HG02798 (cell line): ENCODE results near the gene ME1.
A peak's percentile ranks its signal among the peaks of the same experiment; 100 is the strongest.

ENCODE experiments used
- ATAC-seq: cut with Tn5 transposase; IDR thresholded peaks from one replicate; pipeline ENCODE4 v1.9.1; 2021; ENCODE audit warnings: mild to moderate bottlenecking; ENCODE audit not compliant: unreplicated experiment, poor library complexity

The ME1 gene

DNA sequence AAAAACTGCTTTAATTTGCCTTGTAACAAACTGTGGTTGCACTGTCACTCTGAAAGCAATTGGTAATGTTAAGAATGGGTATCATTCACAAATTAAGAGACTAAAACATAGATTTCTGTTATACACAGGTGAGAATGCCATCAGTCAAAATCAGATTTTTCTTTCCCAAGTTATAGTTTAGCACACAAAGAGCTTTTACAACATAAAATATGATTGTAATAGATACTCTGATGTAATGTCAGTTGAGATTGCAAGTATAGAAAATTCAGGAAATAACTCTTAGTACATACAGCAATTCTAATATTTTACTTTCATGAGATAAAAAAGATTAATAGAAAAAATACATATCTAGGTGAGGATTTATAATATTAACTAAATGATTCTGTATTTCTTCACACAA, 2.3 kb upstream of the ME1 start:
- no peak for ATAC-seq

GRCh38 chr6:83432636-83433035, 1.8 kb upstream of the ME1 start:
- ATAC-seq, result no peak

- ATAC-seq, result no peak
These were observed 799 bp upstream of the ME1 start for GRCh38 chr6:83431545-83432155.

DNA sequence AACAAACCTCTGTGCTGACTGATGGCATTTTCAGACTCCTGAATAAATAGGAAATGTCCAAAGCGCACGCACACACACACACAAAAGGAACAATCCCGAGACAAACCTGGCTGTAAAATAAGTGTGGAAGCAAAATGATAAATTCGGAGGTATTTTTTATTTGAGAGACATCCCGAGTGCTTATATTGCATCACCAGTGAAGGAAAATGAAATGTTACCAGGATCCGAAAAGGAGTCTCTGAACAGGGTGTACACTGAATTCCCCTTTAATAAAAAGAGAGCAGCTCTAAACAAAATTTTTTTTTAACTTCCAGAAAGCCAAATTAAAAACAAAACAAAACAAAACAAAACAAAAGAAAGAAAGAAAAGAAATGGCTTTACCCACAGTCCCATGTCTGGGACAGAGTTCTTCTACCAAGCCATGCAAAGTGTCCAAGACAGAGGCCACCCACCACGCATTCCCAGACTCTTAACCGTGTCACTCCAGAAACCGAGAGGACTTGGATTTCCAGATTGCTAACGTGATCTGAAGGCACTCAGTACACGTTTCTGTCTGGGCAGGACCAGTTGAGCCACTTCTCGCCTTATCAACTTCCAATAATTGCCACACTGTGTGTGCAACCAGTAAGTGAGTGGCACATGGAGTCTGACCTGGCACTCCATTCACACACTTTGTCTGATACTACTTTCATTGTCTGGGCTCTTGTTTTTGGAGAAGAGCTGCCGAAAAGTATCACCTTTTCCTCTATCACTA, 817 bp downstream of the ME1 start:
- ATAC-seq, result peak; percentile 3

DNA sequence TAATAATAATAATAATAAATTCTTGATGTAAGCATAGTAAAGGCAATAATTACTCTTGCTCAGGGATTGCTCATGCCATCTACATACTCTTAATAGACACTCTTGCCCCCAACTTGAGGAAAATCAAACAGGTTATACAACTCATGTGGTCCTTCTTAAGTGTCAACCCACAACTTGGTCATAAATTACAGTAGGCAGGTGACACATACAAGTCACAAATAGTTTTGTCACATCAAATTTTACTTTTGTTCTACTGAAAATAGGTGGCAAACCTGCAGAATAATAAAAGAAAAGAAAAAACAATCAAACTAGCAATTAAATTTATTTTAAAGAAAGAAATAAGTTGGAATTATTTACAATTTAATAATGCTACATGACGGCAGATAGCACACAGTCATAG, 1.6 kb downstream of the ME1 start:
- ATAC-seq, result no peak

DNA sequence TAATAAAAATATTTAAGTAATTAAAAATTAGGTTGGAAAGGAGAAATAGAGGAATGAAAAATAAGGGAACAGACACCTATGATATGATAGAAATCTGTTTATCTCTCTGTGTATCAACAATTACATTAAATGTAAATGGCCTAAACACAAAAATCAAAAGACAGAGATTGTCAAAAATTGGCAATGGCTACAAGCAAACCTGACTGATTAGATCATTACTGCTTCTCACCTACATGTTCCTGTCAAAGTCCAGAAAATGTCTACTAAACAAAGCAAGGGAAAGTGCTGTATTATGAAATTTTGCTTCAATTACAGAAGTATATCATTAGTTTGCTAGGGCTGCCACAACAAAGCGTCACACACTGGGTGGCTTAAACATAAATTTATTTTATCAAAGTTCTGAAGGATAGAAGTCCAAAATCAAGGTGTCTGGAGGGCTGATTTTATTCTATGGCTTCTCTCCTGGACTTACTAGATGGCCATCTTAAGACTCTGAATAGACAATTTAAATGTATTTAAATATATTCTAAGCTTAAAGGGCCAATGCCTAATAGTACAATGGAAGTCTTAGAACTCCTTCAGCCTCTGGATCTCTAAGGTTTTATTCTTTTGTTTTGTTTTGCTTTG, 6.3 kb downstream of the ME1 start:
- ATAC-seq, result no peak

GRCh38 chr6:83417880-83418663, 12.8 kb downstream of the ME1 start:
- ATAC-seq, result no peak

DNA sequence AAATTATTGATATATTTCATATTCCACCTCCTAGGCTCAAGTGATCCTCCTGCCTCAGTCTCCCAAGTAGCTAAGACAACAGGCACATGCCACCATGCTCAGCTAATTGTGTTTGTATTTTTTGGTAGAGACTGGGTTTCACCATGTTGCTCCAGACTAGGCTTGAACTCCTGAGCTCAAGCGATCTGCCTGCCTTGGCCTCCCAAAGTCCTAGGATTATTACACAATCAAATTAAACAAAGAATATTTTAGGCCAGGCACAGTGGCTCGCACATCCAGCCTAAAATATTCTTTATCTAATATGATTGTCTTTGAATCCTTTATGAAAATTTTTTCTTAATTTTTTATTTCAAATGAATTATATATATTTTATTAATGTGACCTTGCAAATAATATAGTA, 17.8 kb downstream of the ME1 start:
- no peak for ATAC-seq

DNA sequence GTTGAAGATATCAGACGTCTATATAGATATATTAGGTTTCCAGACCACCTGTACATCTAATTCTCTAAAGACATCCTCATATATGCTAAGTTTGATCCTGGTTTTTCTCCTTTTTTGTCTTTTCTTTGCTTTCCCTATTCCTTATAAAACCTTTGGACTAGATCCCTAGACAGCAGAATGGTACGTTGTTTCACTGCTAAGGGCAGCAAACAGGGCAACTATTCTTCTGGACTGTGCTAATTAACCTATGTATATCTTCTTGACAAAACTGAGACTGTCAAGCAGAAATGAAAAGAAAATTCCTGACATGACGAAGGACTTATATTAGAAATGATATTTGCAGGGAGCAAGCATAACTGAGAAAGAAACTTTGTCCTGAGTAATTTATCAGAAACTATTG, 19.1 kb downstream of the ME1 start:
- ATAC-seq, result no peak

GRCh38 chr6:83403191-83403590, 27.7 kb downstream of the ME1 start:
- no peak for ATAC-seq

GRCh38 chr6:83389606-83390005, 41.2 kb downstream of the ME1 start:
- ATAC-seq, result no peak

GRCh38 chr6:83385473-83385872, 45.4 kb downstream of the ME1 start:
- ATAC-seq, result no peak

DNA sequence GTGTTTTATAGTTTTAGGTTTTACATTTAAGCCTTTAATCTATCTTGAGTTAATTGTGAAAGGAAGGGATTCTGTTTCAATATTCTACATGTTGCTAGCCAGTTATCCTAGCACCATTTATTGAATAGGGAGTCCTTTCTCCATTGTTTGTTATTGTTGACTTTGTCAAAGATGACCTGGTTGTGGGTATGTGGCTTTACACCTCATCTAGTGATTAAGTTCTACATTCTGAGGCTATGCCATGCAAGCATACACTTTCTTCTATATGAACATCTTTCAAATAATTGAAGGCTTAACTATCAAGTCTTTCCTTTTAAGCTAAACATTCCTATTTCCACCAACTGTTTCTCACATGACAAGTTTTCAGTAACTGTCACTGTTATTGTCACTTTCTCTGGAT, 46.1 kb downstream of the ME1 start:
- no peak for ATAC-seq

DNA sequence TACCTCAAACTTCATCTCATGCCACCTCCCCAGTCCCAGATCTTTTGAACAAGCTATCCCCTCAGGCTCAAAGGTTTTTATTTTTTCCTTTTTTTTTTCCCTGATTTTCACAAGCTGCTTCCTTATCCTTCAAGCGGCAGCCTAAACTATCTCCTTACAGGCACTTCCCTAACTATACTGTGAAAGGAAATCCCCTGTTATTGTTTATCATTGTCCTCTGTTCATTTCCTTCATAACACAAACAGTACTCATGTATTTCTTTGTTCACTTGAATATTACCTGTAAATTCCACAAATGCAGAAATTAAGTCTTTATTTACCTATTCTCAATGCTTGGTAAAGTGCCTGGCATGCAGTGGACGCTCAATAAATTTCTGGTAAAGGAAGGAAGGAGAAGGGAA, 48.9 kb downstream of the ME1 start:
- no peak for ATAC-seq

GRCh38 chr6:83378621-83379388, 52.0 kb downstream of the ME1 start:
- ATAC-seq, result no peak

DNA sequence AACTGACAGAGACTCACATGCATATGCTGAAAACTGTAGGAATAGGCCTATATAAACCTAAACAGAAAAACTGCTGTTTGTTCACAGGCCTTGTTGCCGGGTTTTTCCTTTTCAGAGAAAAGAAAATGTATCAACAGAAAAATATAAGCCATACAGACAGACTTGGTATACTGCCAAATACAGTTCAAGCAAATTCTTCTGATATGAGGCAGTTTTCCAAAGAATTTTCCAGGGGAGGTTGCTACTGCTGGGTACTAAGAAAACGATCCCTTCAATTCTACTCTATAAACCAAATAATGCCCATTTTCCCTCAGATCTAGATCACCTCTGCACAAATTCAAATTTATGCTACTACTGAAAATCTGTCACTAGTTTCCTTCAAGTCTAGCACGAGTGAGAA, 59.4 kb downstream of the ME1 start:
- no peak for ATAC-seq

GRCh38 chr6:83370567-83370966, 60.3 kb downstream of the ME1 start:
- ATAC-seq, result no peak

DNA sequence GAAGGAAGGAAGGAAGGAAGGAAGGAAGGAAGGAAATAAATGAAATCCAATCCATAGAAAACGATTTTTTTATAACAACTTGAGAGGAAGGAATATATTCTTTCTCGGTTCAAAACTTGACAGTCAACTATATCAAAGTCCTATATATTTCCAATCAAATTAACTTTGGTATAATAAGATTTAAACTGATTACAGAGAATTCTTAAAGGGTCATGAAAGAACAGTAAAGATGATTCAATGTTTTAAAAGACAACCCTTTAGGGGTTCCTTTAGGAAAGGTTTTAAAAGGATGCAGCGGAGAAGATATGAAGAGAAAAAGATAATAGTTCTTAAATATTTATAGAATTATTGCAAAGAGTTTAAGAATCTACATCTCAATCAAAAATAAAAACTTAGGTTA, 61.2 kb downstream of the ME1 start:
- ATAC-seq, result no peak

GRCh38 chr6:83368577-83368976, 62.3 kb downstream of the ME1 start:
- no peak for ATAC-seq

DNA sequence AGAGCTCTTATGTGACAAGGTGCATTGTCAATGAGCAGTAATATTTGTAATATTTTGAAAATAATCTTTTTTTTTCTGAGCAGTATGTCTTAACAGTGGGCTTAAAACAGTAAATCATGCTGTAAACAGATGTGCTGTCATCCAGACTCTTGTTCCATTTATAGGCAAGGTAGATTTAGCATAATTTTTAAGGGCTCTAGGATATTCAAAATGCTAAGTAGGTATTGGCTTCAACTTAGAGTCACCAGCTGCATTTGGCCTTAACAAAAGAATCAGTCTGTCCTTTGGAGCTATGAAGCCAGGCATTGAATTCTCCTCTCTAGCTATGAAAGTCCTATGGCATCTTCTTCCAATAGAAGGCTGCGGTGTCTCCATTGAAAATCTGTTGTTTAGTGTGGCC, 63.7 kb downstream of the ME1 start:
- ATAC-seq, result no peak
